ENCODE results near the gene DIAPH1.
A peak's percentile ranks its signal among the peaks of the same experiment; 100 is the strongest.

The DIAPH1 gene

DNA sequence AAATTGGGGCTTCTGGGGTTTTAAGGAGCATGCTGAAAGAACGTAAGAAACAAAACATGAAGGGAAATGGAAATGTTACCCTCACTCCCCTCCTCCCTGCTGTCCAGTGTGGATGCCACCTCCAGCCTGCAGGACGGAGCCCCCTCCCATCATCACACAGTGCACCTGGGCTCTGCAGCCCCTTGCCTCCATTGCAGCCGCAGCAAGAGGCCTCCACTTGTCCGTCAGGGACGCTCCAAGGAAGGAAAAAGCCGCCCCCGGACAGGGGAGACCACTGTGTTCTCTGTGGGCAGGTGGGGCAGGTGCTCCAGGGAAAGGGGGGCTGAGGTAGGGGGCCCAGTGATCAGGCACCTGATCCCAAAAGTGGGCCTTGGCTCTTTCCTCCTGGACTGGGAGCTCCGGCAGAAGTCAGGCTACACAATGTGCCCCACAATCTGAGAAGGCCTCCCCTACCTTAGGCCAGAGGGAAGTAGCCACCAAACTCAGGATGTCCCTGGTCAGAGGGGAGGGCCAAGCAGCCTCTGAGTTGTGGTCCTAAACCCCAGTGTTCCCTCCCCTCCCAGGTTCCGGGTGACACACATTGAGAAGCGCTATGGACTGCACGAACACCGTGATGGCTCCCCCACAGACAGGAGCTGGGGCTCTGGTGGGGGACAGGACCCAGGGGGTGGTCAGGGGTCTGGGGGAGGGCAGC, 20.7 kb upstream of the DIAPH1 start:
- DNase-seq (ENCODE audit: low read depth) = no peak

DNA sequence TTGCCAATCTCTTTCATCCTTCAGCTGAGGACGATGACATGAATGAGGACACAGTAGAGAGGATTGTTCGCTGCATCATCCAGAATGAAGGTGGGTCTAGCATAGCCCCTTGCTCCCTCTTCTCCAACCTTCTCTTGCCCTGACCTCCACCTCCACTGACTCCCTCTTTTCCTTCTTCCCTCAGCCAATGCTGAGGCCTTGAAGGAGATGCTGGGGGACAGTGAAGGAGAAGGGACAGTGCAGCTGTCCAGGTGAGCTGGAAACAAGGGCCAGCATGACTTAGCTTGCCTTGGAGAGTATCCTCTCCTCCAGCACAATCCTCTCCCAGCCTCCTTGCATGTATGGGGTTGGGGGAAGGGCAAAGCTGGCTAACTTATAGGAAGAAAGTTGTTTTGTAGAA, 20.0 kb upstream of the DIAPH1 start:
- DNase-seq (ENCODE audit: low read depth) = no peak

DNA sequence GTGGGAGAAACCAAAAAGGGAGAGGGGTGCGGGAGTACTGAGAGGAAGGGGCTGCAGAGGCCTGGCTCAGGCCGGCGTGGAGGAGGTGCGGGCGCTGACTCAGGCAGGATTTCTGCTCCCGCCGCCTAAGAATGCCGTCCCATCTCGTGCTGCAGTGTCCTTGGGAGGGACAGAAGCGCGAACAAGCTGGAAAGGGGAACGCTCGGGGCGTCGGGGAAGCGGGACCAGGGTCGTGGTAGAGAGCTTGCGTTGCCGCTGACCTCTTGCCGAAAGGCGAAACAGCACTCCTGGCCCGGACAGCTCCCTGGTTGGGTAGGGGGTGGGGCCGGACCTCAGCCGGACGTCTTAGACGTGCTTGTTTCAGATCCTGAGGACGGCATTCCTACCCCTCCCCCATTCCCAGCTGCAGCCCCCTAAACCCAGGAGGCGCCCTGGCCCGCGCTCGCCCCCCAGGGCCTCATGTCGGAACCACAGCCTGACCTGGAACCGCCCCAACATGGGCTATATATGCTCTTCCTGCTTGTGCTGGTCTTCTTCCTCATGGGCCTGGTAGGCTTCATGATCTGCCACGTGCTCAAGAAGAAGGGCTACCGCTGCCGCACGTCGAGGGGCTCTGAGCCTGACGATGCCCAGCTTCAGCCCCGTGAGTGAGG, 19.1 kb upstream of the DIAPH1 start:
- peak; percentile 81 for DNase-seq (ENCODE audit: low read depth)

DNA sequence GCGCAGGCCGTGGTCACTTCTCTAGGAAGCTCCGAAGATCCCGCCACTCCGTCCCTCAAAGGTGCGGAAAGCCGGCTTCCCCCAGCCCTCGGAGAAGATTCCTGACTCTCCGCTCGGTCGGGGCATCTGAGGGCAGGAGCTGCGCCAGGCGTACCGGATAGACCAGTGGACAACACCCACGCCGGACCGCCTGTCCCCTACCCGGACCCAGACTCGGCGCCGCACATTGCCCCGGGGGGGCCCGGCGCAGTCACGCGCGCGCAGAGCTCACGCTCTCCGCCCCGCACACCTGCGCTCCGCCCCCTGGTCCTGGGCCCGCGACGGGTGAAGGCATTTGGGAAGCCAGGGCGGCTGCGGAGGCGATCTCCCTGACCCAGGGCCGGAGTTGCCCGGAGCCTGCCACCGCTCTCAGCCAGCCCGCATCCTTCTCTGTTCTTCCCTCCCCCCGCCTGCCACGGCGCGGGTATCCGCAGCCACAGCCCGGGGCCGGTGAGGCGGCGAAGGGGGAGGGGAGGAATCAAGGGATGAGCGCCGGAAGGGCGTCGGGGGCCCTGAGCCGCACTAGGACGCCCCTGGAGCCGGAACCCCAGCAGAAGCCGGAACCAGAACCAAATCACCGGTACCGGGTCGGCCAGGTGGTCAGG, 18.4 kb upstream of the DIAPH1 start:
- no peak for DNase-seq (ENCODE audit: low read depth)

DNA sequence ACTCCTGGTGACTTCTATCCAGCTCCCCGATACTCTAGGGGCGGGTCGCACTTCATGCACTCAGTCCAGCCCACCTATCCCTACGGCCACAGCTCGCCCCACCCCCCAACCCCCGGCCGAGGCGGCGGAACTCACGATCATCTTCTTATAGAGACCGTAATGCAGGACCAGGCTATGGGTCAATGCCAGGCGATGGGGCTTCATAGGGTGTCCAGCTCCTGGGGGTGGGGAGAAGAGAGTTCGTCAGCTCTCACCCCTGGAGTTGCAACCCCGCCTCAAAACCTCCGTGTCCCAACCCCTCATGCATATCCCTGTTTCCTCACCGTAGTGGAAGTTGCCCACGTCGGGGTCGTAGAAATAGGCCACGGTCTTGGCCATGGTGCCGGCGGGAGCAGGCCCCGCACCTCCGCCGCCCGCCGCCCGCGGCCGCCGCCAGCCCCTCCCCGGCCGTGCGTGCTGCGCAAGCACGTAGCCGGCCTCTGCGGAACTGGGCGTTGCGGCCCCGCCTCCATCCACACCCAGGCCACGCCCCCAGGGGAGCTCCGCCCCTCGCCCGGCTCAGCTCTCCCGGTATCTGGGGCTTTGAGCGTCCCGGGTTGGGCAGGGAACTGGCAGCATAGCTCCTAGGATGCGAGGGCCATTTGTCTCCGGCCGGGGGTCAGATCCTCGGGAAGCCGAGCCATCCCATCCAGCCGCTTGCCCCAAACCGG, 17.8 kb upstream of the DIAPH1 start, which contains the start of the genes HDAC3 and RELL2:
Gene HDAC3 (minus strand): TSS at position 437 of the 710 bp plus-strand sequence. CDS start 59 bp downstream, at position 378.
Gene RELL2 (plus strand): TSS at position 585 of the 710 bp plus-strand sequence. CDS start 1,229 bp downstream, outside the sequence.
- peak; percentile 53 for DNase-seq (ENCODE audit: low read depth)

DNA sequence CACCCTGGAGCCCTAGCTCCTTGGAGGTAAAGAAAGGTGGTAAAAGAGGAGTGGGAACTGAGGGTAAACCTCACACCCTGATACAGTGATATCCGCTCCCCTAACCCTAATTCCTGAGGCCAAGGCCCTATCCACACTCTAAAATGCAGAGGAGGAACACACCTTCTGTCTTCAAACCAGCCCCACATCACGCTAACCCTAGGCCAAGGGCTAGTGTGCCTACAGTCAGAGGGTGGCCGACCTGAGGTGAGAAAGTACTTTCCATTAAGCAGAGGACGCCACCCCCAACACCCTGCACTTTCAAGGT, 17.3 kb upstream of the DIAPH1 start:
- DNase-seq (ENCODE audit: low read depth) = no peak

DNA sequence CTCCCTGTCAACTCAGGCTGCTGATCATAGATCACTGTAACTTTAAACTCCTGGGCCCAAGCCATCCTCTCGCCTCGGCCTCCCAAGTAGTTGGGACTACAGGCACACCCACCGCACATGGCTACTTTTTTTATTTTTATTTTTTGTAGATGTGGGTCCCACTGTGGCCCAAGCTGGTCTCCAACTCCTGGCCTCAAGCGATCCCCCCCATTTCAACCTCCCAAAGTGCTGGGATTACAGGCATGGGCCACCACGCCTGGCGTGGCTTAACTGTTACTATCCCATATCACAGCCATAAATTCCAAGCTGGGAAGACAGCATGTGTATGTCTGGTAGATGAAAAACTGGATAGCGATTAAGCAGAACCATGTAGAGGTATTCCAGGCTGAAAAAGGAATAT, 16.8 kb upstream of the DIAPH1 start:
- DNase-seq (ENCODE audit: low read depth) = no peak

DNA sequence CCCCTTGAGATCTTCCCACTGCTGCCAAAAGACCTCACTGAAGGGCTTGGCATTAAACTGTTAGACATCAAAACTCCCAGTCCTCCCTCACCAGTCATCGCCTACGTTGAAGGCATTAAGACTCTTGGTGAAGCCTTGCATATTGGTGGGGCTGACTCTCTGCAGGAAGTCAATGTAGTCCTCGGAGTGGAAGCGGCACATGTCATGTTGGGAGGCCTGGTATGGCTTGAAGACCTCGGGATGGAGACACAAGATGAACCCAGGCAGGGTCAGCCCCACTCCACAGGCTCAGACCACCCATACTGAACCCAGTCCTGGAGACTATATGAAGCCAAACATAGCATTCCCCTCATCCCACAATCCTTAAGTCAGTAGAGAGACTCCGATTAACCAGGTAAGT, 15.9 kb upstream of the DIAPH1 start:
- DNase-seq (ENCODE audit: low read depth) = no peak

DNA sequence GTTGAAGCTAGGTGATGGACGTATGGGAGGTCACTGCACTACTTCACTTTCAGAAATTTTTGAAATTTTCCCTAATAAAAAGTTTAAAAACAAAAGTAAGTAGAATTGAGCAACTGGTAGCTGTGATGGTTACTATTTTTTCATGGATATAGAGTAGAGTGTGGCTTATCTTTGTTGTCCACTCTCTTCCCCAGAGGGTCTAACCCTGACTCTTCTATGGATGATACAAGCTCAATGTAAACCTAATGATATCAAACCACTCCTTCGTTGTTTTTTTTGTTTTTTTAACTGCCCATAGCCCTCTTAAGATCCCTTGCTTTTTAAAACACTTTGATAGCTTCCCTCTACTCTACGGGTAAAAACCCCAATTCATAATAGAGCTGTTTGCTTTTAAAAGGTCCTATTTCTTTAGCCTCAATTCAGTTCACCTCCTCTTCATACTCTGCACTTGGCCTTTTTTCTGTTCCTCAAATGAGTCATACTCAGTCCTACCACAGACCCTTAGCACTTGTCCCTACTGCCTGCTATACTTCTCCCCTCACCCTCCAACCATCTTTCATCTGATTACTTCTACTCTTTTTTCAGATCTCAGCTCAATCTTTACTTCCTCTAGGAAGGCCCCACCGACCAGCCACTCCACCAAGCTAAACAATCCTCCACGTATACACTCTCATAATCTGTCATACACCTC, 15.2 kb upstream of the DIAPH1 start:
- DNase-seq (ENCODE audit: low read depth) = no peak

DNA sequence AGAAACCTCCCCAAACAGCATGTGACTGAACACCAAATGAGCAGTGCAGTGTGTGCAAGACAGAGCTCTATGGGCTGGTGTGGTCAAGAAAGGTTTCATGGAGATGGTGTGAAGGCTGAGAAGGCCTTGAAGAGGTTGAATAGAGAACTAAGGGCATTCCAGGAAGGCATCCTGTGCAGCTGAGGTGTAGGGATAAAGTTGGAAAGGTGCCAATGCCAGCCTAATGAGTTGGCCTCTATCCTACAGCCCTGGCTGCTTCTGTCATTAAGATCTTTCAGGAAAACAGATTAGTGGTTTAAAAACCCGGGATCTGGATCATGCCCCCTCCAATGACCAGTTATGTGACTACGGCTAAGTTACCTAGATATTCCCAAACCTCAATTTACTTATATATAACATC, 13.8 kb upstream of the DIAPH1 start:
- DNase-seq (ENCODE audit: low read depth) = no peak

DNA sequence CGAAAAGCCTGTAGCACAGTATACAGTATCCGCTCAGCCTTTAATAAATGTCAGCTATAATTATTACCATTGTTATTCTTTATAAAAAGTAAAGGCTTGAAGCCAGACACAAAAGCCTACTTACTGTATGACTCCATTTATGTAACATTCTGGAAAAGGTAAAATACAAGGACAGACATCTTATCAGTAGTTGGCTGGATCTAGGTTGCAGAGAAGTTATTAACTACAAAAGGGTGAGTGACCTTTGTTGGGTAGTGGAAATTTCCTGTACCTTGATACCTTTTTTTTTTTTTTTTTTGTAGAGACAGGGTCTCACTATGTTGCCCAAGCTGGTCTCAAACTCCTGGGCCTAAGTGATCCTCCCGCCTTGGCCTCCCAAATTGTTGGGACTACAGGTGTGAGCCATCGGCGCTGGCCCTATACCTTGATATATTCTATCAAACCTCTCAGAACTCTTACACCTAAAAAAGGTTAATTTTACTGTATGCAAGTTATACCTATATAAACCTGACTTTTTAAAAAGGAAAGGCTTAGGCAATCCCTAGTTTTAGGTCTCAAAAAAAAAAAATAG, 11.9 kb upstream of the DIAPH1 start:
- no peak for DNase-seq (ENCODE audit: low read depth)

DNA sequence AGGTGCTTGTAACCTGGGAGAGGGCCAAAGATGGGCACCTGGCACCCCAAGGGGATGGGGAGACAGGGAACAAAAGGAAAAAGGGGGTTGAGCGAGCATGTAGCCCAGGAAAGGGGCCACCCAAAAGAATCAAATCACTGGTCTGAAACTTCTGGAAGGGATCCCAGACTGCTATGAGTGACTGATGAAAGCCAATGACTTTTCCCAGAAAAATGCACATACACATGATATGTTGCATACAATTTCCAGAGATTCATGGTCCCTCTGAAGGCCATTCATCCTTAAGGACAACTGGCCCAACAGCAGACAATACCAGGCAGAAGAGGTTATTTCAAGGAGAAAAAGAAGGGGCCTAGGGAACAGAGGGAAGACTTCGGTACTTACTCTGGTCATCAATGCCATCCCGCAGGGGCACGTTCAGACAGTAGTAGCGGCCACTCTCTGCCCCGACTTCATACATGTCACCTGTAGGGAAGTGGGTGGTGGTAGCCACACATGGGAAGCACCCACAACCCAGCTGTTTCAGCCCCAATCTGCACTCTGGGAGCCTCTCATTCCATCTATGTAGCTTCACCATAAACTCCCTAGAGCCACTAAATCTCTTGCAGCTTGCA, 9.5 kb upstream of the DIAPH1 start:
- DNase-seq (ENCODE audit: low read depth) = no peak

DNA sequence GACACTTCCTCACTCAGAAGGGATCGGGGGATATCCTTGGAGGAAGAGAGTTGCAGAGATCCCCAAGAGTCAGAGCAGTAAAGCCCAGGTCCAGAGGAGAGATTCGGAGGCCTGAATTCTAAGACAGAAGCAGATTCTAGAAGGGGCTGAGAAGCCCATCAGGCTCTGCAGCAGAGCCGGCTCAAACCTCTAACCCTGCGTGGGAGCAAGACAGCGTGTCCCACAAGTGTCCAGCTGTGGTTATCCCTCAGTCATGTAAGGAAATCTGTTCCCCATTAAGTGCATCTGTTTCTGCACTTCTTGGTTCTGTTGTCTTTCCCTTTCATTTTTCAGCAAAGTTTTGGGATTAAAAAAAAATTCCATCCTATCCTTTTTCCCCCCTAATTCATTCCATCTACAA, 4.8 kb upstream of the DIAPH1 start:
- DNase-seq (ENCODE audit: low read depth) = no peak

DNA sequence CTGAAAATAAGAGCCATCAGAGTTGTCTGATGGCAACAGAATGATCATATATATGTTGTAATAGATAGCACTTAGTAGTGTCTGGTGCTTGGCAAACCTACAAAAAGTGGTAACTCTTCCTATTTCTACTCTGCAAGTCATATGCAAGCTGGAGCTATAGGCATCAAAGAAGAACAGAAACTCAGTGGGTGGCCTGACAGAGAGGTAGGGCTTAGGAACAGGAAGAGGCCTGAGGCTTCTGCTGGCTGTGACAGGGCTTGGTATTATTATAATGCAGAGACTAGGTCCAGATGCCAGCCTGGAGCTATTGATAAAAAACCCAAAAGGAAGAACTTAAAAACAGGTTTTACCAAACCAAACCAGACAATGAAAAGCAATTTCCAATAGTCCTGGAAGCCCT, 4.4 kb upstream of the DIAPH1 start:
- DNase-seq (ENCODE audit: low read depth) = peak; percentile 65

DNA sequence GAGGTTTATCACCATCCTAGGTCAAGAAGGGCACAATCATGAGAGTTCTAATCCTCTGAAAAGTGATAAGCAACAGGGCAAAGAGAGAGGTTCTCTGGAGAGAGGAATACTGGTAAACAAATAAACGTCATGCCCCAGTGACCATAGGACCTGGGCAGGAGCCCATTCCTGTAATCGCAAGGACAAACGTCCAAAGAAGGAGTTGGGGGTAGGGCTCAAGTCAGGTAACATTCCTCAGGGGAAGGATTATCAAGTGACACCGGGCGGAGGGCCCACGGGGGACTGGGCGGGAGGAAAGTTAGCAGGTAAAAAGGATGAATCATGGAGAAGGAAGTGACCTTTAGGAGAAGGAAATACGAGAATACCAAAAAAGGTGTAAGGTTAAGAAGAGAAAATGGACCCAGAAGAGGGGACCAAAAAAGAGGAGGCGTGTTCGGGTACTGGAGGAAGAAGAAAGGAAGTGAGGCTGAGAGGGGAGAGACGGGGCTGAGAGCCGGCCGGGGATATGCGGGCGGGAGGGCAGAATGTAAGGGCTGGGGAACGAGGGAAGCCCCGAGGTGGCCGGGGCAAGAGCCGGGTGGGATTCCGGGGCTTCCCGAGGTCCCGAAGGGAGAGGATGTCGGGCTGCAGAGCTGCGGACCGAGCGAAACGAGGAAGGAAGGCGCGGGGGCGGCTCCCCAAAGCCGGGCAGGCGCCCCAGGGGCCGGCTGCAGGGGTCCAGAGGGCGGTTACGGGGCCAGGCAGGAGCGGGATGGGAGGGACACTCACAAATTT, 583 bp downstream of the DIAPH1 start:
- DNase-seq (ENCODE audit: low read depth) = no peak

DNA sequence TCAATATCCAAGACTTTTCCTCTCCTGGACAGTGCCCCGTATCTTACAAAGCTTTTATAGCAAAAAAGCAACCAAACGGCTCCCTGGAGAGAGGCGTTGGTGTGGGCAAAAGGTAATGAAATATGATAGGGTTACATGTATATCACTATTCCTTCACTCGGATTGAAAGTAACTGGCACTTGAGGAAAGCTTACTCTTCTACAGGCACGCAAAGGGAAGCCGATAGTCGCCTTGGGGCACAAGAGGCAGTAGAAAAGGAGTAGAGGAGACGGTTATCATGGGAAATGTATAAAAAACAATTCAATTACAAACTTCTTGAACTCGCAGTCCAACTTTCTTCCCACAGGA, 1.1 kb downstream of the DIAPH1 start:
- no peak for DNase-seq (ENCODE audit: low read depth)

DNA sequence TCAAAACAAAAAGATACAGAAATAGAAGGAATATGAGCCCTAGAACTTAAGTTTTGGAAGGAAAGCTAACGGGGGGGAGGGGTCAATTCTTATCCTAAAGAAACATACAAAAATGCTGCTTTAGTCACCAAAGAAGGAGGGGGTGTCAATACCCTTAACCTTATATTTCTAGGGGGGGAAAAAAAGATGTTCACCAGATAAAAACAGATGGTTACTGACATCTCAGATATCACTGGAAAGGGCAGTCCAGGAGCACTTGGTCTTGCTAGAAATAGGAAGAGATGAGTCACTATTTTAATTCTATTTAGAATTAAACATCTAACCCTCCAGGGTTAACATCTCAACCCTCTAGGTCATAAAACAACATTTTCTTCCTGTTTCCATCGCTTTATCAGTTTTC, 1.7 kb downstream of the DIAPH1 start:
- no peak for DNase-seq (ENCODE audit: low read depth)

DNA sequence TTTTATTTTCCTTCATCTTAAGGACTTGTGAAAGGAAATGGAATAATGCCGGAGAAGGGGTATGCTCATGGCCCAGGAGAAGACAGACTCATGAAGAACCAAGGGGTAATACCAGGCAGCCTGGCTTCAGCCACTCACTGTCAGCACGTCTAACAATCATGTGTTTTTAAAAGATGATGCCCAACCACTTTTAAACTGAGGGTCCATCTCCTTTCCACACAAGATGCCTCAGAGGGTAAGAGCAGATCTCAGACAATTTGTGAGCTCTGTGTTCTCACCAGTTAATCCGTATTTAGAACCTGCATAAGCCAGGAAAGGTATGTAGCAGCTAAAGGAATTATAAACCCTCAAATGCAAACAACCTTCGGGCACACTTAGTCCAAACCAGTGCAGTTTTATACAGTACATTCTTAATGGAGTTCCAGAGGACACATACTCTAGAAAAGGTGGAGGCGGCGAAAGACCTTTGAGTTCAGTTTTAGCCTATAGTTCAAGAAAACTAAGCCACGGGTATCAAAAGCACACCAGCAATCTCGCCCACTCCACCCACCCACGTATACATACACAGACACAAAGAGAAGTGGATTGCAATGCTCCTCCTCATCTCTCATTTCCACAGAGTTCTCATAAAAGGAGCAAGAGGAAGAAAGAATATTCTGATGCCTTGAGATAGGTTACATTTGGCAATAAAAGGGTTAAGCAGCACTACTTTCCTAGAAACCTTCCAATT, 2.6 kb downstream of the DIAPH1 start:
- DNase-seq (ENCODE audit: low read depth) = no peak

DNA sequence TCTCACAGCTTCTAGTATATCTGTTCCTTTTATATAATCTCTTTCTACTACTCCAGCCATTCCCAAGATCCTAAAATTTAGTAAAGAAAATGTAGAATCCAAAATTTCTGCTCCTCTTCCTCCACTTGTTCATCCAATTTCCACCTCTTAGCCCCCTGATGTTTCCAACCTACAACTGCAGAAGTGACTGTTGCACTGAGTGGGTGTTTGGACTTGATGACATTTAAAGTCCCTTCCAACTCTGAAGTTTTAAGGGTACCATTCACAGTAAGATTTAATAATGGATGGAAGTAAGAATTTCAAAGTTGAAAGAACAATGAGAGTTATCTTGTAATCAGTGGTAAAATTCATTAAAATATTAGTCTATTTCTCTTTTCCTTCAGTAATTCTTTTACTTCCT, 5.5 kb downstream of the DIAPH1 start:
- DNase-seq (ENCODE audit: low read depth) = no peak

DNA sequence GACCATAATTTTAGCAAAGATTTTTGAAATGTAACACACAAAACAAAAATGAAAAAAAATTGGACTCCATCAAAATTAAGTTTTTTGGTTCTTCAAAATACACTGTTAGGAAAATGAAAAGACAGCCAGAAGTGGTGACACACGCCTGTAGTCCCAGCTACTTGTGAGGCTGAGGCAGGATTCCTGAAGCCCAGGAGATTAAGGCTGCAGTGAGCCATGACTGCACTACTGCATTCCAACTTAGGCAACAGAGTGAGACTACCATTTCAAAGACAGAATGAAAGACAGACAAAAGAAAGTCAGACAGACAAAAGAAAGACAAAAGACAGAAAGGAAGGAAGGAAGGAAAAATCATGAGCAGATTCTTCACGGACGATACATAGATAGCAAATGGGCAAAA, 7.5 kb downstream of the DIAPH1 start:
- no peak for DNase-seq (ENCODE audit: low read depth)
